GM12864 (cell line): Measurements from ENCODE around the gene NKAIN4.

ENCODE experiments used
- DNase-seq: peaks from one replicate; pipeline ENCODE4 v3.0.0-alpha.2; 2011; ENCODE audit warnings: low read depth
- H3K4me3 ChIP-seq: 2 replicates; pipeline ENCODE4 v1.5.1; 2011; ENCODE audit warnings: mild to moderate bottlenecking, low read depth, low read length, control low read depth
- CTCF ChIP-seq: IDR thresholded peaks from 2 replicates; pipeline ENCODE4 v1.5.1; 2011; ENCODE audit warnings: low read depth, mild to moderate bottlenecking, moderate library complexity, low read length, control low read depth, inconsistent platforms; ENCODE audit errors: missing control alignments

The NKAIN4 gene

GRCh38 chr20:63270606-63271325 is 16.5 kb upstream of the NKAIN4 start:
- no peak for DNase-seq
- no peak overlapping the region for H3K4me3 ChIP-seq
- TF ChIP-seq CTCF, result no peak

GRCh38 chr20:63269724-63270123 is 15.5 kb upstream of the NKAIN4 start:
- H3K4me3 ChIP-seq, result no peak overlapping the region
- DNase-seq, result no peak

GRCh38 chr20:63268671-63269439 is 14.6 kb upstream of the NKAIN4 start:
- DNase-seq, result no peak
- no peak overlapping the region for H3K4me3 ChIP-seq
- no peak for TF ChIP-seq CTCF

More at GRCh38 chr20:63269724-63270123, 15.5 kb upstream of the NKAIN4 start:
- TF ChIP-seq CTCF, result no peak

GRCh38 chr20:63268256-63268655 is 14.0 kb upstream of the NKAIN4 start:
- no peak overlapping the region for H3K4me3 ChIP-seq

GRCh38 chr20:63267691-63268090 is 13.4 kb upstream of the NKAIN4 start:
- no peak for TF ChIP-seq CTCF
- no peak for DNase-seq
- no peak overlapping the region for H3K4me3 ChIP-seq

More at GRCh38 chr20:63268256-63268655, 14.0 kb upstream of the NKAIN4 start:
- no peak for TF ChIP-seq CTCF
- no peak for DNase-seq

GRCh38 chr20:63265891-63266515 is 11.7 kb upstream of the NKAIN4 start:
- TF ChIP-seq CTCF, result no peak
- no peak overlapping the region for H3K4me3 ChIP-seq
- DNase-seq, result no peak
